HepG2 (cell line): ENCODE data around the gene RAB3A. TPM values are rescaled to one million over a fixed set of nuclear protein-coding genes. Genes with fewer than 3 reads are reported as not detected.

Experiments used
- ATAC-seq: fragments of 200-7000 bp; cut with Tn5 transposase; 3 replicates; pipeline ENCODE4 v1.9.1; 2020; ENCODE audit warnings: mild to moderate bottlenecking, moderate library complexity
- BruUV-seq: library from RNA; stranded (reverse); fragments of 400-500 nt; replicated peaks from 2 replicates; lab custom pipeline; 2021; lab: Mats Ljungman, UMichigan
- CTCF ChIA-PET: fragments of 300-600 bp; formaldehyde crosslinking; extraction: SDS; loops from one replicate; lab custom pipeline; 2021; ENCODE audit warnings: low total read pairs, inconsistent platforms, low intra/inter-chr PET ratio; lab: Yijun Ruan, JAX
- POLR2A ChIA-PET: fragments of 350-600 bp; sonication (Branson Sonifier 250); formaldehyde crosslinking; loops from one replicate; lab custom pipeline; 2020; ENCODE audit warnings: antibody characterized with exemption, inconsistent platforms; lab: Yijun Ruan, JAX
- DNase-seq: peaks from one replicate; pipeline ENCODE4 v3.0.0-alpha.2; 2015; ENCODE audit warnings: low spot score
- FAIRE-seq: peaks from 3 replicates; lab custom pipeline; 2011; peaks lifted over from hg19 to GRCh38; lab: Jason Lieb, UNC
- H2AFZ ChIP-seq: one replicate; pipeline ENCODE4 v1.6.1; 2011; ENCODE audit warnings: low read length, inconsistent platforms
- H3K27ac ChIP-seq: fragments of 300-600 bp; 3 replicates; pipeline ENCODE4 v1.8.0; 2011; ENCODE audit warnings: mixed run types, mild to moderate bottlenecking, mixed read lengths, low read length, inconsistent platforms; ENCODE audit not compliant: insufficient read depth; ENCODE audit errors: extremely low read length
- H3K27me3 ChIP-seq, 2 experiments: fragments of 200-600 bp in 1 of 2; 2 replicates in 1 of 2; 3 replicates in 1 of 2; pipeline versions ENCODE4 v1.6.0 to v1.8.0; 2011; ENCODE audit warnings: low read length in 2 of 2, mild to moderate bottlenecking in 2 of 2, moderate library complexity in 2 of 2, inconsistent platforms in 1 of 2; ENCODE audit not compliant: insufficient read depth in 2 of 2, control insufficient read depth in 1 of 2
- H3K36me3 ChIP-seq, 2 experiments: fragments of 200-600 bp in 1 of 2; replicated peaks in 1 of 2; 2 replicates in 1 of 2; 3 replicates in 1 of 2; pipeline versions ENCODE4 v1.5.1 to v1.8.0; 2011; ENCODE audit warnings: low read length in 2 of 2, inconsistent platforms in 1 of 2; ENCODE audit not compliant: insufficient read depth in 2 of 2, control insufficient read depth in 1 of 2
- H3K4me1 ChIP-seq: 2 replicates; pipeline ENCODE4 v1.5.1; 2012; ENCODE audit warnings: low read length, inconsistent platforms; ENCODE audit not compliant: insufficient read depth
- H3K4me2 ChIP-seq: 2 replicates; pipeline ENCODE4 v1.6.0; 2011; ENCODE audit warnings: low read depth, low read length, inconsistent platforms
- H3K4me3 ChIP-seq, 3 experiments: fragments of 200-600 bp in 1 of 3; sonication (generic), shearing (Covaris generic) in 1 of 3; replicated peaks in 1 of 3; 2 replicates each; pipeline ENCODE4 v1.5.1; 2011 to 2016; ENCODE audit warnings: low read length in 3 of 3, inconsistent platforms in 2 of 3, low read depth in 2 of 3, mild to moderate bottlenecking in 2 of 3, control low read depth in 1 of 3, mixed read lengths in 1 of 3; ENCODE audit not compliant: insufficient read depth in 1 of 3
- H3K79me2 ChIP-seq: one replicate; pipeline ENCODE4 v1.6.1; 2011; ENCODE audit warnings: low read length, inconsistent platforms; ENCODE audit not compliant: insufficient read depth
- H3K9ac ChIP-seq: 2 replicates; pipeline ENCODE4 v1.6.0; 2011; ENCODE audit warnings: mild to moderate bottlenecking, low read depth, low read length, inconsistent platforms; ENCODE audit not compliant: insufficient read depth
- H3K9me3 ChIP-seq: 2 replicates; pipeline ENCODE4 v1.5.1; 2012; ENCODE audit warnings: mild to moderate bottlenecking, low read length
- H4K20me1 ChIP-seq: 2 replicates; pipeline ENCODE4 v1.6.0; 2011; ENCODE audit warnings: inconsistent platforms, mild to moderate bottlenecking, low read length, moderate library complexity; ENCODE audit not compliant: insufficient read depth
- CCDC6 ChIP-seq: sonication (generic); formaldehyde crosslinking; IDR thresholded peaks from 2 replicates; pipeline ENCODE4 v1.8.1; 2022; ENCODE audit warnings: mild to moderate bottlenecking, missing genetic modification reagents, moderate library complexity
- CEBPB ChIP-seq: IDR thresholded peaks from 2 replicates; pipeline ENCODE4 v1.6.1; 2011; ENCODE audit warnings: low read depth, low read length, improper control_type of control experiment, borderline replicate concordance
- CEBPG ChIP-seq: IDR thresholded peaks from 2 replicates; pipeline ENCODE4 v1.6.1; 2016
- CREB1 ChIP-seq, 2 experiments: fragments of 450-650 bp in 1 of 2; IDR thresholded peaks; 2 replicates each; pipeline ENCODE4 v1.6.1; 2016 to 2017; ENCODE audit warnings: control low read depth in 1 of 2, mild to moderate bottlenecking in 1 of 2, missing compliant biosample characterization in 1 of 2, missing genetic modification characterization in 1 of 2
- EHMT2 ChIP-seq: fragments of 200-600 bp; sonication (generic); IDR thresholded peaks from 2 replicates; pipeline ENCODE4 v1.7.0; 2017; ENCODE audit warnings: antibody characterized with exemption, low read depth, low read length, borderline replicate concordance
- EZH2 ChIP-seq: conservative IDR thresholded peaks from 2 replicates; pipeline ENCODE4 v1.6.1; 2012; ENCODE audit warnings: mild to moderate bottlenecking, low read depth, low read length, moderate library complexity
- HCFC1 ChIP-seq: fragments of 150-350 bp; IDR thresholded peaks from 2 replicates; pipeline ENCODE4 v1.6.1; 2014; ENCODE audit warnings: low read depth, low read length
- HDAC1 ChIP-seq: sonication (generic); formaldehyde crosslinking; IDR thresholded peaks from 2 replicates; pipeline ENCODE4 v1.5.1; 2020; ENCODE audit warnings: mild to moderate bottlenecking, missing genetic modification reagents
- HNF4A ChIP-seq: sonication (generic); formaldehyde crosslinking; IDR thresholded peaks from 2 replicates; pipeline ENCODE4 v1.4.0; 2020; ENCODE audit warnings: missing genetic modification reagents
- NR1H2 ChIP-seq: sonication (generic); formaldehyde crosslinking; IDR thresholded peaks from 2 replicates; pipeline ENCODE4 v1.8.1; 2022; ENCODE audit warnings: low read depth, missing genetic modification reagents, borderline replicate concordance
- NR2C2 ChIP-seq: sonication (generic); formaldehyde crosslinking; IDR thresholded peaks from 2 replicates; pipeline ENCODE4 v1.4.0; 2020; ENCODE audit warnings: missing genetic modification reagents, mild to moderate bottlenecking, moderate library complexity, borderline replicate concordance
- REL ChIP-seq: sonication (generic); formaldehyde crosslinking; conservative IDR thresholded peaks from 2 replicates; pipeline ENCODE4 v1.8.0; 2022; ENCODE audit warnings: mild to moderate bottlenecking, missing genetic modification reagents, moderate library complexity
- RXRB ChIP-seq: IDR thresholded peaks from 2 replicates; pipeline ENCODE4 v1.6.1; 2016; ENCODE audit warnings: borderline replicate concordance, missing genetic modification reagents, missing compliant biosample characterization
- SALL1 ChIP-seq: sonication (generic); formaldehyde crosslinking; IDR thresholded peaks from 2 replicates; pipeline ENCODE4 v1.8.0; 2022; ENCODE audit warnings: mild to moderate bottlenecking, missing genetic modification reagents
- ZNF260 ChIP-seq: sonication (generic); formaldehyde crosslinking; IDR thresholded peaks from 2 replicates; pipeline ENCODE4 v1.4.0; 2020; ENCODE audit warnings: missing genetic modification reagents, low read depth, mild to moderate bottlenecking, borderline replicate concordance
- ZNF333 ChIP-seq: sonication (generic); formaldehyde crosslinking; IDR thresholded peaks from 2 replicates; pipeline ENCODE4 v1.4.0; 2020; ENCODE audit warnings: mild to moderate bottlenecking, missing genetic modification reagents, borderline replicate concordance
- ZNF614 ChIP-seq: IDR thresholded peaks from 2 replicates; pipeline ENCODE4 v1.6.1; 2018; ENCODE audit warnings: missing biosample characterization, missing genetic modification reagents, inconsistent platforms, borderline replicate concordance
- ZNF841 ChIP-seq: sonication (generic); formaldehyde crosslinking; IDR thresholded peaks from 2 replicates; pipeline ENCODE4 v1.8.1; 2023; ENCODE audit warnings: missing genetic modification reagents, borderline replicate concordance
- WGBS: methylation state at CpG from one replicate; pipeline ENCODE4 v1.1.6; 2017; ENCODE audit warnings: low lambda C conversion rate; 5-methylcytosine and 5-hydroxymethylcytosine counted together
- in situ Hi-C: cut with HindIII; loops from 2 replicates; pipeline ENCODE4 v1.10.0; 2017; ENCODE audit warnings: low pct_unique_long_range_greater_than_20kb; ENCODE audit not compliant: extremely low pct_ligation_motif_present
- intact Hi-C: fragments of 100-400 bp; cut with micrococcal nuclease; formaldehyde crosslinking; loops from one replicate; pipeline ENCODE4 v1.10.0; 2022; ENCODE audit not compliant: unreplicated experiment
- polyA plus RNA-seq, 8 experiments: library from polyadenylated mRNA; depleted of rRNA in 3 of 8; stranded (reverse) in 7 of 8; unstranded in 1 of 8; fragments of >200 nt; fragmentation: Illumina TruSeq in 4 of 8; extraction: Trizol in 4 of 8; gene quantifications; 2 replicates each; pipeline versions ENCODE4 v1.2.1 to v1.2.3, GENCODE V29; 2011 to 2016; ENCODE audit warnings: low read depth in 4 of 8, missing spikeins in 1 of 8, mixed read lengths in 1 of 8; ENCODE audit not compliant: insufficient read depth in 1 of 8
- total RNA-seq, 5 experiments: library from RNA; depleted of rRNA; stranded (reverse); fragments of >200 nt; fragmentation: Illumina TruSeq; extraction: Trizol; gene quantifications; 2 replicates each; pipeline ENCODE4 v1.2.3, GENCODE V29; 2016; ENCODE audit warnings: low read depth in 1 of 5
- TF ChIP-seq, protein P1 (sequence below): sonication (generic); formaldehyde crosslinking; IDR thresholded peaks from 2 replicates; pipeline ENCODE4 v1.8.1; 2023; ENCODE audit warnings: mild to moderate bottlenecking, missing genetic modification reagents, borderline replicate concordance
- TF ChIP-seq, protein P2 (sequence below): sonication (generic); formaldehyde crosslinking; IDR thresholded peaks from 2 replicates; pipeline ENCODE4 v1.4.0; 2020; ENCODE audit warnings: missing genetic modification reagents
- TF ChIP-seq, protein P3 (sequence below): sonication (generic); formaldehyde crosslinking; IDR thresholded peaks from 2 replicates; pipeline ENCODE4 v1.5.1; 2020; ENCODE audit warnings: missing genetic modification reagents, mild to moderate bottlenecking, borderline replicate concordance

Gene RAB3A
- total and polyA plus RNA-seq, 2 of the 13 experiments (the other 11 are each of a cell fraction or from before 2014, with no cell fraction given) = 0.58 to 0.98 TPM

DNA sequence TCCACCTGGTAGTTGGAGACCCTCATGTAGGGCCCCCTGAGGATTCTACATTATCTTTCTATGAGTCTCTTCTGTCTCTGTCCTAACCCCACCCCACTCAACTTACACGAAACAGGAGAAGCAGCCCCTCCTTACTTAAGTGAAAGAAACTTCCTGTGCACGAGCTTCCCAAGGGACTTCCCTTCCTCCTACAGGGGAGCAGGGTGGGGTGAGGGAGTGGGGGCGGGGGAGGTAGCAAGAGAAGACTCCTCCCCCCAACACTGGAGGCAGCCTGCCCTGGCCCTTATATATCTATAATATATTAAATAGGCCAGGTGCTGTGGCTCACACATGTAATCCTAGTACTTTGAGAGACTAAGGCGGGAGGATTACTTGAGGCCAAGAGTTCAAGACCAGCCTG, 27.9 kb upstream of the RAB3A start (continued):
- TF ChIP-seq HDAC1 (CRISPR knock-in tag) = no peak
- TF ChIP-seq, protein P1, sequence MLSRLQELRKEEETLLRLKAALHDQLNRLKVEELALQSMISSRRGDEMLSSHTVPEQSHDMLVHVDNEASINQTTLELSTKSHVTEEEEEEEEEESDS (CRISPR knock-in tag) = no peak
- no peak for TF ChIP-seq ZNF260 (CRISPR knock-in tag)
- TF ChIP-seq, protein P2, sequence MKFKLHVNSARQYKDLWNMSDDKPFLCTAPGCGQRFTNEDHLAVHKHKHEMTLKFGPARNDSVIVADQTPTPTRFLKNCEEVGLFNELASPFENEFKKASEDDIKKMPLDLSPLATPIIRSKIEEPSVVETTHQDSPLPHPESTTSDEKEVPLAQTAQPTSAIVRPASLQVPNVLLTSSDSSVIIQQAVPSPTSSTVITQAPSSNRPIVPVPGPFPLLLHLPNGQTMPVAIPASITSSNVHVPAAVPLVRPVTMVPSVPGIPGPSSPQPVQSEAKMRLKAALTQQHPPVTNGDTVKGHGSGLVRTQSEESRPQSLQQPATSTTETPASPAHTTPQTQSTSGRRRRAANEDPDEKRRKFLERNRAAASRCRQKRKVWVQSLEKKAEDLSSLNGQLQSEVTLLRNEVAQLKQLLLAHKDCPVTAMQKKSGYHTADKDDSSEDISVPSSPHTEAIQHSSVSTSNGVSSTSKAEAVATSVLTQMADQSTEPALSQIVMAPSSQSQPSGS (CRISPR knock-in tag) = no peak

GRCh38 chr19:18230941-18231734, 27.3 kb upstream of the RAB3A start:
- ChIA-PET POLR2A (interaction anchor here (0.7 to 1.0 kb wide), 2 partner anchors 39 to 48 kb away, joined by 3 to 4 read pairs; no protein-coding TSS in a partner anchor), CTCF (no interaction called here)
- Histone ChIP-seq H3K27ac (no peak overlapping the region), H3K27me3 (peaks cover 0 to 4% of the 10 kb centered on the region in 2 experiments; a peak in 2 of 5 replicates), H4K20me1 (no peaks in the 10 kb centered on the region; the same call in 1 of the 2 replicates), H3K9ac (no peak overlapping the region), H3K9me3 (no peaks in the 10 kb centered on the region), H3K4me3 (no peak overlapping the region), H3K36me3 (no peaks in the 10 kb centered on the region), H3K4me2 (no peak overlapping the region; the same call in 1 of the 2 replicates), H3K79me2 (no peaks in the 10 kb centered on the region), H2AFZ (no peak overlapping the region), H3K4me1 (peaks cover 28% of the 10 kb centered on the region)
- whole genome bisulfite sequencing = 14% methylated on average over 3 of the region's 18 CpGs
- DNase-seq (no peak), FAIRE-seq (no peak), ATAC-seq (peak; percentile 28)
- intact Hi-C loops (no loop called here), in situ Hi-C loops (no loop called here)
- BruUV-seq = no TSS peak
- TF ChIP-seq CREB1 (IDR thresholded peaks at IDR 0.05) (no peak), CREB1 (CRISPR knock-in tag; IDR thresholded peaks at IDR 0.05) (0 out of 2 replicates have a peak, but pooled peaks have one; percentile 36), SALL1 (CRISPR knock-in tag) (peak; percentile 41), CEBPB (peak; percentile 67; the same call in 1 of the 2 replicates), HNF4A (CRISPR knock-in tag) (peak; percentile 52), CEBPG (CRISPR knock-in tag) (peak; percentile 53), RXRB (CRISPR knock-in tag) (peak; percentile 69), CCDC6 (CRISPR knock-in tag) (no peak), ZNF333 (CRISPR knock-in tag) (no peak), HCFC1 (no peak), NR1H2 (no peak), NR2C2 (CRISPR knock-in tag) (peak; percentile 67; the same call in 1 of the 2 replicates), ZNF614 (no peak), EZH2 (no peak), EHMT2 (no peak), REL (CRISPR knock-in tag) (no peak), ZNF841 (CRISPR knock-in tag) (no peak)
- TF ChIP-seq, protein P3, sequence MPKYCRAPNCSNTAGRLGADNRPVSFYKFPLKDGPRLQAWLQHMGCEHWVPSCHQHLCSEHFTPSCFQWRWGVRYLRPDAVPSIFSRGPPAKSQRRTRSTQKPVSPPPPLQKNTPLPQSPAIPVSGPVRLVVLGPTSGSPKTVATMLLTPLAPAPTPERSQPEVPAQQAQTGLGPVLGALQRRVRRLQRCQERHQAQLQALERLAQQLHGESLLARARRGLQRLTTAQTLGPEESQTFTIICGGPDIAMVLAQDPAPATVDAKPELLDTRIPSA (CRISPR knock-in tag) = no peak
